ENCODE data around the gene KDM4C. TPM values are rescaled to one million over a fixed set of nuclear protein-coding genes. Genes with fewer than 3 reads are reported as not detected.
"Not testable (repeated sequence)": the region's sequence is repeated elsewhere in the genome, so short reads cannot be mapped to it uniquely, and the experiment has no call there.

KDM4C gene
- total and polyA plus RNA-seq, 10 donors, result 11.1 to 85.5 (median 61.9) TPM

GRCh38 chr9:7176561-7176960 lies 418.8 kb downstream of the KDM4C start:
- Histone ChIP-seq H3K27ac (no peak overlapping the region), H3K36me3 (peaks cover 0 to 79% (median 28%) of the 10 kb centered on the region in 6 donors), H3K4me1 (no peaks in the 10 kb centered on the region), H3K9me3 (peaks cover 0 to 1% (median 0%) of the 10 kb centered on the region in 8 donors), H3K27me3 (replicated peaks in 1 of 7) (no peaks in the 10 kb centered on the region), H3K4me3 (no peak overlapping the region)
- DNase-seq, result no peak
- no peak for TF ChIP-seq POLR2AphosphoS5 (IDR thresholded peaks at IDR 0.05)
- no peak for TF ChIP-seq POLR2A (IDR thresholded peaks at IDR 0.05)
- no peak for TF ChIP-seq CTCF (IDR thresholded peaks at IDR 0.05 in 8 of 11, conservative IDR thresholded peaks at IDR 0.05 in 3 of 11)
- WGBS, 5 donors, result 92 to 97% (median 93%) methylated on average over 1 of the region's 1 CpG
- intact Hi-C loops (cut with DNase I; ENCODE audit: low total_unique reads), result no loop called here

GRCh38 chr9:7177383-7177782 lies 419.6 kb downstream of the KDM4C start:
- no peaks in the 10 kb centered on the region for H3K27me3 ChIP-seq (replicated peaks in 1 of 7)
- no peaks in the 10 kb centered on the region for H3K4me1 ChIP-seq
- intact Hi-C loops (cut with DNase I; ENCODE audit: low total_unique reads), result no loop called here
- DNase-seq, result no peak
- peaks cover 0 to 79% (median 24%) of the 10 kb centered on the region in 6 donors for H3K36me3 ChIP-seq
- 88 to 98% (median 94%) methylated on average over 3 of the region's 3 CpGs for WGBS, 5 donors
- no peak overlapping the region for H3K4me3 ChIP-seq
- TF ChIP-seq CTCF (IDR thresholded peaks at IDR 0.05 in 8 of 11, conservative IDR thresholded peaks at IDR 0.05 in 3 of 11) (no peak), POLR2A (IDR thresholded peaks at IDR 0.05) (no peak), POLR2AphosphoS5 (IDR thresholded peaks at IDR 0.05) (no peak)
- peaks cover 0 to 6% (median 0%) of the 10 kb centered on the region in 8 donors for H3K9me3 ChIP-seq
- H3K27ac ChIP-seq, result no peak overlapping the region

- Histone ChIP-seq H3K4me3 (no peak overlapping the region), H3K27ac (peak overlapping the region in 1 of 8 donors; percentile 18), H3K4me1 (no peaks in the 10 kb centered on the region), H3K27me3 (replicated peaks in 1 of 7) (no peaks in the 10 kb centered on the region), H3K36me3 (peaks cover 0 to 73% (median 23%) of the 10 kb centered on the region in 6 donors), H3K9me3 (peaks cover 0 to 10% (median 0%) of the 10 kb centered on the region in 8 donors)
- TF ChIP-seq CTCF (IDR thresholded peaks at IDR 0.05 in 8 of 11, conservative IDR thresholded peaks at IDR 0.05 in 3 of 11), result no peak
- peak in 1 of 3 donors; percentile 19 for TF ChIP-seq POLR2AphosphoS5 (IDR thresholded peaks at IDR 0.05)
- no peak for DNase-seq
- WGBS, 5 donors, result 39 to 56% (median 48%) methylated on average over 7 of the region's 7 CpGs
- intact Hi-C loops (cut with DNase I; ENCODE audit: low total_unique reads), result no loop called here
Observed at GRCh38 chr9:7178729-7179128, 421.0 kb downstream of the KDM4C start.

- Histone ChIP-seq H3K36me3 (peaks cover 0 to 62% (median 9%) of the 10 kb centered on the region in 6 donors), H3K27me3 (replicated peaks in 1 of 7) (no peaks in the 10 kb centered on the region), H3K4me3 (no peak overlapping the region), H3K4me1 (no peaks in the 10 kb centered on the region), H3K9me3 (peaks cover 0 to 10% (median 0%) of the 10 kb centered on the region in 8 donors), H3K27ac (no peak overlapping the region)
- 91 to 97% (median 93%) methylated on average over 5 of the region's 5 CpGs for WGBS, 5 donors
- no peak for DNase-seq
- intact Hi-C loops (cut with DNase I; ENCODE audit: low total_unique reads), result no loop called here
- TF ChIP-seq POLR2A (IDR thresholded peaks at IDR 0.05) (no peak), POLR2AphosphoS5 (IDR thresholded peaks at IDR 0.05) (no peak), CTCF (IDR thresholded peaks at IDR 0.05 in 8 of 11, conservative IDR thresholded peaks at IDR 0.05 in 3 of 11) (no peak)
Observed at GRCh38 chr9:7180247-7180646, 422.5 kb downstream of the KDM4C start.

GRCh38 chr9:7183139-7183538 lies 425.4 kb downstream of the KDM4C start:
- H3K4me1 ChIP-seq; H3K27ac ChIP-seq; H3K27me3 ChIP-seq (replicated peaks in 1 of 7); intact Hi-C loops (cut with DNase I; ENCODE audit: low total_unique reads); DNase-seq; H3K4me3 ChIP-seq: not testable (repeated sequence)
- 81 to 93% (median 89%) methylated on average over 7 of the region's 7 CpGs for WGBS, 5 donors
- H3K9me3 ChIP-seq, result peaks cover 0 to 26% (median 9%) of the 10 kb centered on the region in 8 donors
- peaks cover 0 to 42% (median 0%) of the 10 kb centered on the region in 6 donors for H3K36me3 ChIP-seq
